ENCODE results near the gene MCF2L2.
"Not testable (repeated sequence)": the region's sequence is repeated elsewhere in the genome, so short reads cannot be mapped to it uniquely, and the experiment has no call there.

Gene MCF2L2

DNA sequence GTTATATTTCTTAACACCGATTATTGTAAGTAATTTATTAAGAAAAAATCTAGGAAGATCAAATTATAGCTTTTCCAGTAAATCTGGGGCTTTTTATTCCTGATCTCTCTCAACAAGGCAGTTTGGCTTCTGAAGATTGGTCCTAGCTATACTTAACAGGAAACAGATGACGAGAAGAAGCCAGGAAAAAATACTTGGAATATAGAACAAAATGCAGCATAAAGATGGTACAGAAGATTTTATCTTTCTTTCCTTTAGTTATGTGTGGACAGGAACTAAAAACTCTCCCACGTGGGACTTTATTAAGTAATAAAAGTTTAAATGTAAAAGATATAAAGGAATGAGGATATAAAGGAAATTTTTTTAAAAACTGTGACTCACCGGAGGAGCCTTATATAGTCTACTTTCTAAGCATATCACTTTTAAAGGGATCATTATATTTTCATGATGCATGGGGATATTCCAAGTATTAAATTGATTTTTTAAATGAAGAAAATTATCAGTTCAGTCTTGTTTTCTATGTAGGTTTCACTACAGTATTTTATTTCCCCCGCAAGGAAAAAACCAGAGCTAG lies 167.2 kb downstream of the MCF2L2 start:
- DNase-seq: no peak

DNA sequence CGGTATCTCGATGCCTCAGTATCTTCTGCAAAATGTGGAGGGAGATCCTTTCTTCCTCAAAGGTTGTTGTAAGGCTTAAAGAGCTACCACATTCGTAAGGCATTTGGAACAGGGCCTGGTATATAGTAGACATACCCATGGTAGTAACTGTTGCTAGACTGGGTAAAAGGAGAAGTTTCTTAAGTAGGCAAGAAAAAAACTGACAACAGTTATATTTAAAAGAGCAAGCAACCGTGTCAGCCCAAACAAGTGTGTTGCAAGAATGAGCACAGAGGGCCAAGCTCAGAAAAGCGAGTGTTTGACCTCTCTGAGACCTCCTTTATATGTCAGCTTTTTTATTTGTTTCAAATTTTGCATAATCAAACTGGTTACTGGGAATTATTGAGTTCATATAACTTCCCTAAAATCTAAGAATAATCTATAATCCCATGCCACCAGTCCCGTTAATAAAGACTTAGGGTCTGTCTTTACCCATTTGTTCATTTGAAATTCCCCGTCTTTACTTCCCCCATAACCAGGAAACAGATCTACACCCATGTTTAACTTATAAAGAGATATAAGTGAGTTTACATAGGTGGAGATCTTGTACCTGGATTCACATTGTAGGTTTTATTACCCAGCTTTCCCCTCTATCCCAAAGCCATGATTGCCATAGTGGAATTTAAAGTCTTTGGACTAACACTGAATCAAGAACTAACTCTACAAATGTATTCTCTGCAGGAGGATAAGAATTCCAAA lies 168.1 kb downstream of the MCF2L2 start:
- DNase-seq: no peak

DNA sequence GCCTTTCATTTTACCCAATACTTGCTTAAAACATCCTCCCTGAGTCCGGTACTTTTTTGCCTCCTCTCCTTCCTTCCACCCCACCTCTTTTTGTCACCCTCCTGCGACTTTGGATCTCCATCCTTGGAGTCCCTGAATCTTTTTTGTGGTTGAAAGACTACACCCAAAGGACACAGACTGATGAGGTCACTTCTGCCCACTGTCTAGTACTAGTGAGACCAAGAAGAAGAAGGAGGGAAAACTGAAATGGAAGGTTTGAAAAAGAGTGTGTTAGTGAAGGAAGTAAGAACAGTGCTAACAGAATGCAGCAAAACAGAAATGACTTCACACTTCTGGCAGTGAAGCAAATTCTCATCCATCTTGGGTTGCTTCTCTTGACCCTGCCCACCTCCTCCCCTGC lies 168.8 kb downstream of the MCF2L2 start:
- DNase-seq: no peak

DNA sequence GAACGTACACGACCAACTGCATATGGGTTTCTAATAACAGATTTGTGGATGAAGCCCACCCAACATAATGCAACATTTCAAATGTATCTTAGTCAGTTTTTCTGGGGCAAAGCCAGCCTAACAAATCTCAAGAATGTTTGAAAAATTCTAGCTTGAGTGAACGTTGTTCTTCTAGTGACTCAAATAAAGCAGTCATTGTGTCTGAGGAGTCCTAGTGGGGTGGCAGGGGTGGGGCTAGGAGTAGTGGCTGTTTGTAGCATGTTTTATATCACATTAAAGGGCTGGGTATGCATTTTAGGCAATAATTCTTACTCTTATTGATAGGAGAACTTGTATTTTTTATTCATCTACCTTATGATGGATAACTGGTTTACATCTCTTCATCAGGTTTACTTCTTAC lies 169.3 kb downstream of the MCF2L2 start:
- DNase-seq: no peak

DNA sequence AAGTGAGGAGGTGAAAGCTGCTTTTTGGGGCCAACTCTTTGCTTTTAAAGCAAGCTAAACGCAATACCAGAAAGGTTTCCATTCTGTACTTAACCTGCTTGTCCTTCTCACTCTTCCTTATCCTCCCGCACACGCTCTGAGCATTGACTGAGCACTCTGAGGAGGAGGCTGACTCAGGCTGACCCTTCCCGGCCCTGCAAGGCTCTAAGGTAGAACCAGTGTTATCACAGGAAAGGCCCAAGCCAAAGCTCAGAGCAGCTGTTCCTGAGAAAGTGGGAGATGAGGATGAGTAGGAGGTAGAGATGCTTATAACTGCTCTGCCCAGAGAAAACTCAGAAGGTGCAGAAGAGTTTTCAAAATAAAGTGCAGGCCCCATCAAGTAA lies 173.1 kb downstream of the MCF2L2 start:
- DNase-seq: no peak

DNA sequence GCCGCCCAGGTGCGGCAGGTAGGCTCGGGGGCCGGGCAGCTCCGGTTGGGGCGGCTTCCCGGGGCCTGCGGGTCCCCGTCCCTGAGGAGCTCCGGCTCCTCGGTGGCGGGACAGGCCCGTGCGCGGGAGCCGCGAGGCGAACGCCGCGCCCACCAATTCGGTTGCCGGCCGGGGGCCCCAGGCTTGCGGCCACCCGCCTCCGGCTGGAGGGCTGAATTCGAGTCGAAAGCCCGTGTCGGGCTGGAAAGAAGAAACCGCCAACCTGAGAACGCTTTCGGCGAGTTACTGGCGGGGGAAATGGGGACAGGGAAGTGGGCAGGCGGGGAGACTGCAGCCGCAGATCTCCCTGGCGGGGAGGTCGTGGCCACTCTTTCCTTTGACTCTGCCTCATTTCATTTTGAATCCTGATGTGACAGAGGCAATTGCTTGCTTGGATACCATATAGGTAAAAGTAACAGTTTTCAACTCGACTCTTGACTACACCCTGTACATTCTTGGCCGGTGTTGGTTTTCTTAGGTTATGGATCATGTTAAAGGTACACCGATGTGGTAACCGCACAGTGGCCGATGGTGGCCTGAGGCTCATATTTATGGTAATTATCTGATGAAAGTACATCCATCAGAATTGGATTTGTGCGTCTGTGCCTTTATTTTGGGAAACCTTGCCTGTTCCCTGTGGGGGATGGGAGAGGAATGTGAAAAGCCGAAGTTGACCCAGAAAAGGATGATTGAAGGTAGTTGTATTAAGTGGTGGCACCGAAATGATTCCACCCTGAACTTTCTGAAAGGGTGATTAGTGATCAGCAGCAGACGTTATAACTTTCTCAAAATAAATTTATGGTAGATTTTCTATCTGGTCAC lies 173.7 kb downstream of the MCF2L2 start:
- no peak for DNase-seq

DNA sequence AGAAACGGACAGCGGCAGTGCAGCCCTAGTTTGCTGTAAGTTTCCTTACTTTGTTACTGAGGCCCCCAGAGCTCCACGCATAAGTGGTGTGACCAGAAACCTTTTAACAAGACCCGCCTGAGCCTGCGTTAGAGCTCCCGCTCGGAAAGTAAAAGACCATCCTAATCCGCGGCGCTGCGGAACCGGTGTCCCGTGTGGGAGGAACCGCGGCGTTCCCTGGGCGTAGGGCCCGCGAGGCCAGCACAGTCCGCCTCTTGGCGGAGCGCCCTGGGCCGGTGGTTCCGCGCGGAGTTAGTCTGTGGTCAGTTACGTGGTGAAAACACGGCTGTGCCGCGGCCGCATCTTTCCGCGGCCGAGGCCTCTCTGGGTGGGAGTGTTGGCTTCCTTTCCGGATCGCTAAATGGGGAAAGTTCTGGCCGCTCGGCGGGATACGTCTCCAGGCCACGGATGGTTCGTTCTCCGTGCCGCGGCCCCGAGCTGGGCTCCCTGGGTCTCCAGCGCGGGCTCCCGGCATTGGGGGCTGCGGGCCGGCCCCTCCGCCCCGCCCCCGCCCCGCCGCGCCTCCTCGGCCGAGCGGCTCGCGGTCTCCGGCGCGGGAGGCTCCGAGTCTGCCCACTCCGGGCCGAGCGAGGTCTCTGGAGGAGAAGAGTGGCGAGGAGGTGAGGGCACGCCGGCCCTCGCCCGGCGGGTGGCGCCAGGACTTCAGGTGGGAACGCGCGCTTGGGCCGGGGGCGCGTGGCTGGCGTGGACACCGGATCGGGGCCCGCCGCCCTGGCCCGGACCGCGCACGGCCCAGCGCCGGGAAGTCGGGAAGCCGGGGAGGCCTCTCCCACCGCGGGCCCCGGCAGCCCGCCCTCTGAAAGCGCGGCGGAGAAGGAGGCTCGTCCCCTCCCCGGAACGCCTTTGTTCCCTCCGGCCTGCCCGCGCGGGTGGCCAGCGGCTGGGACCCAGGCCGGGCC lies 174.6 kb downstream of the MCF2L2 start:
- DNase-seq: no peak

DNA sequence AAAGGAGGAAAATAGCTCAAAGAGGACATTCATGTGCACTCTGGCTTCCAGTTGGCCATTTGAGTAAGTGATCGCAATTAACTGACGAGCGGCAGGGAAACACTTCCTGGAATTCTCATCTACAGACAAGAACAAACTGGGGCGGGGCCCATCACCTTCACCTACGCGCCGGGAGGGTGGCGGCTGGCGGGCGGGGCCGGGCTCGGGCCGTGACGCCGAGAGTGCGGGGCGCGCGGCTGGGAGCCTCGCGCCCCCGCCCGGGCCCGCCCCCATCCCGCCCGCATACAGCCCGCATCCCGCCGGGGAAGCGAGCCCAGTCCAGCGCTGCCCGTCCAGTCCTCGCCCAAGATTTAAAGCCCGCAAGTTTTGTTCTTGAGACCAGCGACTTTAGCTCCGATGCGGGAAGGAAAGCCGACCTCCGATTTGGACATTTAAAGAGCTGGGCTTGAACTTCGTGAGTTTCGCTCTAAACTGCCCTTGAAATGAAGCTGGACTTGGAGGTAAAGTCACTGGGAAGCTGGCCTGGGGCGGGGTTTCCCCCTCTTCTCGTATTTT lies 175.4 kb downstream of the MCF2L2 start, which contains the start of gene B3GNT5:
Gene B3GNT5 (plus strand): TSS at position 281 of the 555 bp plus-strand sequence. CDS start 16,546 bp downstream, outside the sequence.
- DNase-seq: no peak

DNA sequence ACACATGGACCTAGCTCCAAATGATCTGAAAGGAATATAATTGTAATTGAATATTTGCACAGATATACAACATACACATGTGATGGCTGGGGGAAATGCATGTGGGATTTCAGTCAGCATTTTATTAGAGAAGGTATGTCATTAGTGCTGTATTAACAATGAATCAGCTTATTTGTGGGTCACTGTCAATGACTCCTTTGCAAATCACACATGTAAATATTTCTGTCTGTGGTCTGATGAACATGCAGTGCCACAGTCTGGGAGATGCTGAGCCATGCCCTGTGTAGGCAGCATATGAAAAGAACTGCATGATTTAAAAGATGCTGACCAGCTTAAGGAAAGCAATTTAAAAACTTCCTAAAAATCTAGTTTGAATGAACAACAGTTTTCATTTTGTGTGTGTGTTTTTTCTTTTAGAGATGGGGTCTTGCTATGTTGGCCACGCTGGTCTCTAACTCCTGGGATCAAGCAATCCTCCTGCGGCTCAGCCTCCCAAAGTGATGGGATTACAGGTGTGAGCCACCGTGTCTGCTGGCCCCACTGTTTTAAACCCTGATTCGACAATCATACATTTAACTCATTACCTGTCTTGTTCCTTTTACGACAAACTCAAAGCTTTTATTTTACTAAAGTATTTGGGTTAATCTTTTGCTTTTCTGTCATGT lies 176.2 kb downstream of the MCF2L2 start:
- DNase-seq: no peak

DNA sequence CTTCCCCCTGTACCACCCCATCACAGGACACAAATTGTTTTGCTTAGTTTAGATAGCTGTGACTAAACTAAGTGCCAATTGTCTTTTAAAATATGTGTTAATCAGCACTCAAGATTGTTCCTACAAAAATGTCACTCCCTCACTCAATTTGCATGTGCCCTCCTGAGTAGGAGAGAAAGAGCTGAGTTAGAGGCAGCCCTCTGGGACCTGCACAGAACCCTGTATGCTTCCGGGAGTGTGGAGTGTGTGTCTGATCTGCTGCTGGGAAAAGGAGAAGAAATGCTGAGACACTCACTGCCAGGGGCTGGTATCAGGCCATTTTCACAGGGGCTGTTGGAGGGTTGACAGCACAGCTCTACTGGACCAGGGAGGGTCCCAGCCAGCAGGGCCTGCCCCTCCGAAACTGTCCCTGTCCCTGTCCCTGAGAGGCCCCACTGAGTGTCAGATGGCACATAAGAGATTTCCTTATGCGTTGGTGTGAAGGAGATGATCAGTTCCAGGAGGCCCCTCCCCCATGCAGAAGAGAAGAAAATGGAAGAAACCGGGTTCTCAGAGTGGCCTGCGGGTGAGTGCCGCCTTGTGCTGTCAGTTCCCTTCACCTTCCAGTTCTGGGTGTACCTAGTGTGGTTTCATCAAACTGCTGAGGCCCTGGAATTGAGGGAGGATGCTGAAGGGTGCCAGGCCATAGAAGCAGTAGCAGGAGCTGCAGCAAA lies 179.3 kb downstream of the MCF2L2 start:
- DNase-seq: no peak

DNA sequence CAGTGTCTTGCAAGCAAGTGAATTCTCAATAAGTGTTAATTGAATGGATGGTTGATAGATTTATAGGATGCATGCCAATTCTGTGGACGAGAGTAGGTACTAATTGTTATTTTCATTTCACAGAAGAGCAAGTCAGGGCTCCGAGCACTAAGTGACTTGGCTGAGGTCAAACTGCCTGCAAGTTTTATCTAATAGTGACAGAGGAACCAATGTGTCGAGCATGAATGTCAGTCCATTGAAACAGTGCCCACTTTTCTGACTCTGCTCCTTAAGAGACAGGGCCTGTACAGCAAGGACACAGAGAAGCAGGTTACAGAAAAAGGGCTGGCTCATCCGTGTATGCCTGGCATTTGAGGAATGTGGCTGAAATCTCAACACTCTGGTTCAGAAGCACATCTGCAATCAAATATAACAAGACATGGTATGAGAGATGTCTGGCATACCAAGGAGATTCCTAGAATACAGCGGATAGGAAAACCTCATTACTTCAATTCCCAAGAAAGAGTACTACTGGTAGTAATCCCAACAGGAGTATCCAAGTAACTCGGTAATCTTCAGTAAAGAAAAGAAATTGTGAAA lies 181.3 kb downstream of the MCF2L2 start:
- no peak for DNase-seq

DNA sequence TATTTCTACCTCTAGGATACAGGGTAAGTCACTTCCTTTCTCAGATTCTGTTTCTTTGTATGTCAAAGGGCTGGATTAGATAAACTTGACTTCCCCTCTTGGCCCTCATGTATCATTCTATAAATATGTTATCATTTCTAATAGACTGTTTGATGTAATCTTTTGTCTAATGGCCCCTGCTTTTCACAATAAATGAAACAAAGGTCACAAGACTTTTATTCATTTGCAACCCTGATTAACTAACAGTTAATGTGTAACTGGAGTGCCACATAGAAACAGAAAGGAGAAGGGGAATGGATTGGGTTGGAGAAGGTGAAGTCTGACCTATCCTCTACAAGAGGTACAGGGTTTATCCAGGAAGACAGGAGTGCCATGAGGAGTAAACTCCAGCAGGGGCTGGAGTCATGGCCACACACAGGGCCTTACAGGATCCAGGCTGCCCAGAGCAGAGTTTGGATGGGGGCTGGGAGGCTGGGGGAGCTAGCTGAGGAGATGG lies 183.4 kb downstream of the MCF2L2 start:
- DNase-seq: no peak

DNA sequence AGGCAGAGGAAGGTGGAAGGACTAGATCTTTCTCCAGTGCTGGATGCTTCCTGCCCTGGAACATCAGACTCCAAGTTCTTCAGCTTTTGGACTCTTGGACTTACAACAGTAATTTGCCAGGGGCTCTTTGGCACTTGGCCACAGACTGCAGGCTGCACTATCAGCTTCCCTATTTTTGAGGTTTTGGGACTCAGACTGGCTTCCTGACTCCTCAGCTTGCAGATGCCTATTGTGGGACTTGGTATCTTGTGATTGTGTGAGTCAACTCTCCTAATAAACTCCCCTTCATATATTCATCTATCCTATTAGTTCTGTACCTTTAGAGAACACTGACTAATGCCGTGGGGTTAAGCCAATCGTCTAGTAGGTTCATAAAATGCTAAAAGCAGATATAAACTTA lies 184.2 kb downstream of the MCF2L2 start:
- DNase-seq: no peak

DNA sequence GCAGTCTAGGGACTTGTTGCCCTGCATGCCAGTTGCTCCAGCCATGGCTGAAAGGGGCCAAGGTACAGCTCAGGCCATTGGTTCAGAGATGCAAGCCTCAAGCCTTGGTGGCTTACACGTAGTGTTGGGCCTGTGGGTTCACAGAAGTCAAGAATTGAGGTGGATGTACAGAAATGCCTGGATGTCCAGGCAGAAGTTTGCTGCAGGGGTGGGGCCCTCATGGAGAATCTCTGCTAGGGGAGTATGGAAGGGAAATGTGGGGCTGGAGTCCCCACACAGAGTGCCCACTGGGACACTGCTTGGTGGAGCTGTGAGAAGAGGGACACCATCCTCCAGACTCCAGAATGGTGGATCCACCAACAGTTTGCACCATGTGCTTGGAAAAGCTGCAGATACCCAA lies 186.0 kb downstream of the MCF2L2 start:
- no peak for DNase-seq

DNA sequence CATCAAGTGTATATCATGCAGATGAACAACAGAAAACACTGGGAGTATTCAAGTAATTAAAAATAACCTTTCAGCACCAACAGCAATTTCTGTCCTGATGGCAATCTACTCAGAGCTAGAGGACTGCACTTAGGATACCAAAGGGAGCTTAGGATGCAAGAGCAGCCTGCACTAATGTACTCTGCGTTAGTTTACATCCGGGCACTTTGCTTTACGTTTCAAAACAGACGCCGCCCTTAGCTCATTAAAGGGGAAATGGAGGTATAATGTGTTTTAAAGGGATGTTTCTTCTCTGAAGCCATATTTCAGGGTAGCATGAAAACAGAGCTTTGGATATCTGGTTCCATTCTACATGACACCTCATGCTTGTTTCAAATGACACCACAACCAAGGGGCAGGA lies 189.4 kb downstream of the MCF2L2 start:
- DNase-seq: no peak

DNA sequence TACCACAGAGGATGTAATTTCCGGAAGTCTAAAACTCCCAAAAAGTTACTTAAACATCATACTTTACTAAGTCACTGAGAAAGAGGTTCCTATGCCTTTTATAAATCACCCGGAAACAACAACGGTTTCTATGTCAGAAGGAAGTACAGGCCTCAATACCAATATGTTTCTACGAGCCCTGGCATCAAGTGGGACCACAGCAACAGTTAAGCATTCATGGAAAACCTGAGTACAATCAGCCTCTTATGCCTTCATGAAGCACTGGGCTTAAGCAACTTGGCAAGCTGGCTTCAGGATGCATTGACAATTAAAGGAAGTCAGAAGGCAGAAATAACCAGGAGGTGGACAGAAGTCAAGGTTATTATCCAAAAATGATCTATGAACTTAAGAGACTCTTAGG lies 194.5 kb downstream of the MCF2L2 start:
- no peak for DNase-seq

DNA sequence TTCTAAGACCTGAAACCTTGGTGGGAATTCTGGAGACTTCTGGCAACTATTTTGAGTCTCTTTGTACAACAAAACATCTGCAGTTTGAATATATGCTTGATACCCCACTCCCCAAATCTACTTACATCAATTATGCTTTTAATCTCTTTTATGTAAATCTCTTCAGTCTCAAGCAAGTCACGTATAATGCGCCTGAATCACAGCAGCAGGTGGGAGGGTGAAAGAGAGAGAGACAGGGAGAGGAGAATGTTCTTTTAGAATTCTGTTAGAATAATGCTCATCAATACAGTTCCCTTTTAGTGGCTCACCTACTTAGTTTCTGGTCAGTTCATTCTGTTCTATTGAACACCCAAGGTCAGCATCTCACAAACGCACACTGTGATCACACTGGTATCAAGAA lies 197.6 kb downstream of the MCF2L2 start:
- no peak for DNase-seq

DNA sequence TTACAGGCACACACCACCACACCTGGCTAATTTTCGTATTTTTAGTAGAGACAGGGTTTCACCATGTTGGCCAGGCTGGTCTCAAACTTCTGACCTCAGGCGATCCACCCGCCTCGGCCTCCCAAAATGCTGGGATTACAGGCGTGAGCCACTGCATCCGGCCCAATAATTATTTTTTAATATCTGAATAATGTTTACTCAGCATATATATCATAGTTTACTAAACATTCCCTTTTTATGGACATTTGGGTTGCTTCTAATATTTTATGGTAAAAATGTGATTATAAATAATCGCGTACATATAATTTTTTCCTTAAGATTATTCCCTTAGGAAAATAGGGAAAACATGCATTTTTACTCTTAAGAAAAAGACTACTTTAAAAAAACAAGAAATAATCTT lies 198.2 kb downstream of the MCF2L2 start:
- not testable (repeated sequence) for DNase-seq

DNA sequence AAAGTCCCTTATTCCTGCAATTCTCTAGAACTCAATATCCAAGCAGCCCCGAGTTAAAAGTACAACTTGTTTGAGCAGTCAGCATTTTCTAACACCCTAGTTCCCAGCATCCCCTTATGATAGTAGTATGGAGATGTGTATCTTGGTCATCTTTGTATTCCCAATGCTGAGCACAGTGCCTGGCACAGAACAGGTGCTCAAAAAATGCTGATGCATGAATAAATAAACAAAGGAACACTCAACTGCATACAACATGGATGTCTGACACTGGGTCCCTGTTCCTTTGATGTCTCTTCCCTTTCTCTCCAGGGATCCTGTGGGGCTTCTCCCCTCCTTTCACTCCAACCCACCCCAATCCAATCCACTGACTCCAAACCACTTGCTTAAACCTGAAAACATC lies 199.2 kb downstream of the MCF2L2 start:
- DNase-seq: no peak

DNA sequence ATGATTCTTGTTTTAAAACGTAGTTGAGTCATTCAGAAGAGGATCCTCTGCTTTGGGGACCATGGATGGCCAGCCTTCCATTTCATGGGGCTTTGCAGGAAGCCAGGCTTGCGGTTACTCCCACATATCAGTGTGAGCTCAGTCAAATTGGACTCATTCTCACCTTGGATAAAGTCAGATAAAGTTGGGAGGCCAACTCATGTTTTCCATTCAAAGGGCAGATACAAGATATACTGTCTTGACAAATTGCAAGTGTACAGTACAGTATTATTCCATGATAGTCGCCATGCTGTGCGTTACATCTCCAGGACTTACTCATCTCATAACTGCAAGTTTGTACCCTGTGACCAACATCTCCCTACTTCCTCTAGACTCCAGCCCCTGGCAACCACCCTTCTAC lies 200.8 kb downstream of the MCF2L2 start:
- no peak for DNase-seq

Data from NCI-H1694 (cell line).